ENCODE data around the gene DDIAS.
A peak's percentile ranks its signal among the peaks of the same experiment; 100 is the strongest.

Gene DDIAS

GRCh38 chr11:82867495-82868082 is 33.9 kb upstream of the DDIAS start:
- peak; percentile 77 for FAIRE-seq
- no peak for DNase-seq (ENCODE audit: insufficient read length)
- TF ChIP-seq POLR2AphosphoS5 (IDR thresholded peaks at IDR 0.05; ENCODE audit: low read depth, low read length): no peak
- no peak for TF ChIP-seq POLR2A (IDR thresholded peaks at IDR 0.05; ENCODE audit: low read depth, low read length)
- no peak for TF ChIP-seq TAF1 (IDR thresholded peaks at IDR 0.05; ENCODE audit: borderline replicate concordance, low read depth, low read length)

DNA sequence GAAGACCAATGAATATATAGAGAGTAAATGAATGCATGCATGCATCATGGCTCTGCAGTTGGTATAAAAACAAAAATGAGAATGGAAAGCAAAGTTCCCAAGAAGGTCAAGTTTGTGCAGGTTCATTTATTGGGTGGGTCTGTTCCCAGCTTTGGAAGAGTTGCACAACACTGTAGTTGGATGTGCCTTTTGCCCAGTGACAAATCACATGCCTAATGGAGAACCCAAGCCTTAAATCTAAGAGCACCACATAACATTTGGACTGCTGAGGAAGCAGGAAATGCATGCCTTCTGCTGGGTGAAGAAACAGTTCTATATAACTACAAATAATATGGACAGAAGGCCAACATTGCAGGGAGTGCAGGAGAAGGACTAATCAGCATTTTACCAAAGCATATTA is 31.9 kb upstream of the DDIAS start:
- TF ChIP-seq POLR2AphosphoS5 (IDR thresholded peaks at IDR 0.05; ENCODE audit: low read depth, low read length) (no peak), TAF1 (IDR thresholded peaks at IDR 0.05; ENCODE audit: borderline replicate concordance, low read depth, low read length) (no peak), POLR2A (IDR thresholded peaks at IDR 0.05; ENCODE audit: low read depth, low read length) (no peak)
- DNase-seq (ENCODE audit: insufficient read length) (no peak), FAIRE-seq (no peak)

- TF ChIP-seq POLR2A (IDR thresholded peaks at IDR 0.05; ENCODE audit: low read depth, low read length) (no peak), POLR2AphosphoS5 (IDR thresholded peaks at IDR 0.05; ENCODE audit: low read depth, low read length) (no peak), TAF1 (IDR thresholded peaks at IDR 0.05; ENCODE audit: borderline replicate concordance, low read depth, low read length) (no peak)
- no peak for FAIRE-seq
- no peak for DNase-seq (ENCODE audit: insufficient read length)
Observed at GRCh38 chr11:82871646-82872045, 29.9 kb upstream of the DDIAS start.

- FAIRE-seq (peak; percentile 48), DNase-seq (ENCODE audit: insufficient read length) (no peak)
- TF ChIP-seq POLR2A (IDR thresholded peaks at IDR 0.05; ENCODE audit: low read depth, low read length) (no peak), TAF1 (IDR thresholded peaks at IDR 0.05; ENCODE audit: borderline replicate concordance, low read depth, low read length) (no peak), POLR2AphosphoS5 (IDR thresholded peaks at IDR 0.05; ENCODE audit: low read depth, low read length) (no peak)
Observed at GRCh38 chr11:82872377-82873150, 29.0 kb upstream of the DDIAS start.

DNA sequence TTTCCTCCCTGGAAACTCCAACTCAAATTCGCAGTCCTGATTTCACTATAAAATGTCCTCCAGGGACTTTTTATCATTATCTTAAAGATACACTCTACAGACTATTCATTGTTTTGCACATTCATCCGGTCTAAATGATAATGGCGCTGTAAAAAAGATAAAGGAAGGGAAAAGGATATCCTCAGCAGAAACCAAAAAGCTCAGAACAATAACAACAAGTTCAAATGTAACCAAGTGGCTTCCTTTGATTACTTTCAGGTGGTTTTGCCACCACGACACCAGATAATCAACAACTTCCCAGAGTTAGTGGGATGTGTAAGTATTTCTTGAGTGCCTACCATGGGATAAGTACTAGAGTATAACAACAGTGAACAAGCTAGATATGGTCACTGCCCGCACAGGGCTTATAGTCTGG is 27.6 kb upstream of the DDIAS start:
- TF ChIP-seq TAF1 (IDR thresholded peaks at IDR 0.05; ENCODE audit: borderline replicate concordance, low read depth, low read length) (no peak), POLR2AphosphoS5 (IDR thresholded peaks at IDR 0.05; ENCODE audit: low read depth, low read length) (no peak), POLR2A (IDR thresholded peaks at IDR 0.05; ENCODE audit: low read depth, low read length) (no peak)
- FAIRE-seq: no peak
- DNase-seq (ENCODE audit: insufficient read length): no peak

DNA sequence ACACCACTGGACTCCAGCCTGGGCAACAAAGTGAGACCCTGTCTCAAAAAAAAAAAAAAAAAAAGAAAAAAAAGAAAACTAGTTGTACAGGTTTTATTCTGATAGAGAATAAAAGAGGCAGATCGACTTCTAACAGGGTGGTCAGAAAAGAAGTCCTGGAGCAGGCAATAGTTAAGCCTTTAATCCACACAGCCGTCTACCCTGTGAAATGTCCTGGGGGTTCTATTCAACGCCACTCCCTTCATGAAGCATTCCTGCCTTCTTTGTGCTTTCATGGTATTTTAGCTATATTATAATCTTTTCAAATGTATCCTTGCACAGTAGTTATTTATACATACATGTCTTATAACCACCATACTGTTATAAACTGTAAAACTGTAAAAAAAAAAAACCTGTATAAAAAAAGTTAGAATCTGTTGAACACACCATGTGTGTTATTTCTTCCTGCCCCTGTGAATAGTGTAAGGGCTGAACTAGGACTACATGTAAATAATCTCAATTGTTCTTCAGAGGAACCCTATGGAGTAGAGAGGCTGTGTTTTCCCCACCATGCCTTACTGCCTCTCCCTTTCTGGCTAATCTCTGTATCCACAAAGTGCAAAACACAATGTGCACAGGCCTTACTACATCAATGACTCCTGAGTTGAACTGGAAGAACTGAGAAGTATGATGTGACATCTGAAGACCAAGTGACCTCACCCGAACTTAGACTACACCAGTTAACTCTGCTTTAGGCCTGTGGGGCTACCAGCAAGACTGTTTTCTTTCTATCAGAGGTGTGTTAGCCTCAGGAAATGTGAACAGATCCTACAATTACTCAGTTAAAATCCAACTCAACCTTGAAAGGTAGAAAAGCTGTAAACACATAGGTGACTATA is 26.7 kb upstream of the DDIAS start:
- DNase-seq (ENCODE audit: insufficient read length): no peak
- TF ChIP-seq TAF1 (IDR thresholded peaks at IDR 0.05; ENCODE audit: borderline replicate concordance, low read depth, low read length) (no peak), POLR2A (IDR thresholded peaks at IDR 0.05; ENCODE audit: low read depth, low read length) (no peak), POLR2AphosphoS5 (IDR thresholded peaks at IDR 0.05; ENCODE audit: low read depth, low read length) (no peak)
- no peak for FAIRE-seq

DNA sequence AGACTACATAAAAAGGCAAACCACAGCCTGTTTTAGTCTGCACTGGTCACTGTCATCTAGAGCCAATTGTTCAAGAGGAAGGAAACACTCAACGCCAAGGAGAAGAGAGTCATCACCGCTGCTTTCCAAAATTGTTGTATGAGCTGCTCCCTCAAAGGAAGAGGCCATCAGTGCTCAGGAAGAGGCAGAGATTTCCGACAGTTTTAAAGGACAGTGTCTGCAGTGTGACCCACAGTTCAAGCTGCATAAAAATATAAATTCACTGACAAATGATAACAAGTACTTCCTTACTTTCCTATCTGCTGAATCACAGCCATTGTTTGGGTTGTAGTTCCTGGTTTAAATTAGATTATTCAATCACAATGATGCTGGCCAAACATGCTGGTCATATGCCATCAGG is 17.7 kb upstream of the DDIAS start:
- DNase-seq (ENCODE audit: insufficient read length) (no peak), FAIRE-seq (no peak)
- TF ChIP-seq POLR2A (IDR thresholded peaks at IDR 0.05; ENCODE audit: low read depth, low read length) (no peak), TAF1 (IDR thresholded peaks at IDR 0.05; ENCODE audit: borderline replicate concordance, low read depth, low read length) (no peak), POLR2AphosphoS5 (IDR thresholded peaks at IDR 0.05; ENCODE audit: low read depth, low read length) (no peak)

GRCh38 chr11:82889133-82890001 is 12.2 kb upstream of the DDIAS start:
- FAIRE-seq (no peak), DNase-seq (ENCODE audit: insufficient read length) (no peak)
- TF ChIP-seq POLR2A (IDR thresholded peaks at IDR 0.05; ENCODE audit: low read depth, low read length) (no peak), POLR2AphosphoS5 (IDR thresholded peaks at IDR 0.05; ENCODE audit: low read depth, low read length) (no peak), TAF1 (IDR thresholded peaks at IDR 0.05; ENCODE audit: borderline replicate concordance, low read depth, low read length) (no peak)

- no peak for DNase-seq (ENCODE audit: insufficient read length)
- peak; percentile 50 for FAIRE-seq
- no peak for TF ChIP-seq TAF1 (IDR thresholded peaks at IDR 0.05; ENCODE audit: borderline replicate concordance, low read depth, low read length)
- TF ChIP-seq POLR2A (IDR thresholded peaks at IDR 0.05; ENCODE audit: low read depth, low read length): no peak
- TF ChIP-seq POLR2AphosphoS5 (IDR thresholded peaks at IDR 0.05; ENCODE audit: low read depth, low read length): no peak
Observed at GRCh38 chr11:82890002-82890341, 11.6 kb upstream of the DDIAS start.

DNA sequence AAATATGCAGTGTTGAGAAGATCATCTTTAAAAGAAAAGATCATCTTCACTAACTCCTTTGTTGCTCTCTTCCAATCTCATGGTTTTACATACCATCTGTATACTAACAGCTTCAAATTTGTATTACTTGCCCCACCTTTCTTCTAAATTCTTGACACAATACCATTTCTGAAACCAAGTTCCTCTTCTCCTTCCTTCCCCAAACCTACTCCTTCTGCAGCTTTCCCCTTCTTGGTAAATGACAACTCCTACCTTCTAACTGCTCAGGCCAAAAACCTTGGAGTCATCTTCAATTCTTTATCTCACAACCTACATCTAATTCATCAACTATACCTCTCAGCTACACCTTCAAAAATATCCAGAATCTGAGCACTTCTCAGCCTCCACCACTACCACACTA is 10.6 kb upstream of the DDIAS start:
- FAIRE-seq: no peak
- DNase-seq (ENCODE audit: insufficient read length): no peak
- TF ChIP-seq POLR2AphosphoS5 (IDR thresholded peaks at IDR 0.05; ENCODE audit: low read depth, low read length): no peak
- TF ChIP-seq TAF1 (IDR thresholded peaks at IDR 0.05; ENCODE audit: borderline replicate concordance, low read depth, low read length): no peak
- no peak for TF ChIP-seq POLR2A (IDR thresholded peaks at IDR 0.05; ENCODE audit: low read depth, low read length)
